IPS-18c (cell line): Measurements from ENCODE around the gene RPL13A.
"Not testable (repeated sequence)": the region's sequence is repeated elsewhere in the genome, so short reads cannot be mapped to it uniquely, and the experiment has no call there.

ENCODE experiments used
- H3K4me3 ChIP-seq: 2 replicates; pipeline ENCODE4 v1.7.0; 2013; ENCODE audit warnings: low read depth, mild to moderate bottlenecking, low read length, moderate library complexity; ENCODE audit not compliant: insufficient read depth
- H3K9me3 ChIP-seq: one replicate; pipeline ENCODE4 v1.6.1; 2013; ENCODE audit warnings: mild to moderate bottlenecking, low read length, moderate library complexity; ENCODE audit not compliant: control insufficient read depth, insufficient read depth

The RPL13A gene

GRCh38 chr19:49453013-49453756, 34.2 kb upstream of the RPL13A start, which contains the start of gene ALDH16A1:
ALDH16A1 (plus strand) TSS chr19:49453225; CDS start chr19:49453332, 107 bp downstream.
- Histone ChIP-seq H3K4me3 (peak within 1 kb of the TSS; percentile 58), H3K9me3 (no peaks in the 10 kb centered on the region)

- H3K4me3 ChIP-seq = peak overlapping the region; percentile 58
- no peaks in the 10 kb centered on the region for H3K9me3 ChIP-seq
Observed at GRCh38 chr19:49453757-49454240, 33.6 kb upstream of the RPL13A start.

- Histone ChIP-seq H3K4me3 (no peak overlapping the region), H3K9me3 (no peaks in the 10 kb centered on the region)
Observed at GRCh38 chr19:49455773-49456172, 31.6 kb upstream of the RPL13A start.

- Histone ChIP-seq H3K4me3 (no peak overlapping the region), H3K9me3 (no peaks in the 10 kb centered on the region)
Observed at GRCh38 chr19:49456326-49456725, 31.1 kb upstream of the RPL13A start.

- Histone ChIP-seq H3K9me3 (no peaks in the 10 kb centered on the region), H3K4me3 (no peak overlapping the region)
Observed at GRCh38 chr19:49458567-49458903, 28.9 kb upstream of the RPL13A start.

- no peak overlapping the region for H3K4me3 ChIP-seq
- no peaks in the 10 kb centered on the region for H3K9me3 ChIP-seq
Observed at GRCh38 chr19:49459388-49459787, 28.0 kb upstream of the RPL13A start.

GRCh38 chr19:49461130-49461529, 26.3 kb upstream of the RPL13A start:
- not testable (repeated sequence) for H3K4me3 ChIP-seq

GRCh38 chr19:49461656-49462055, 25.8 kb upstream of the RPL13A start:
- H3K4me3 ChIP-seq = no peak overlapping the region
- H3K9me3 ChIP-seq = no peaks in the 10 kb centered on the region

More at GRCh38 chr19:49461130-49461529, 26.3 kb upstream of the RPL13A start:
- H3K9me3 ChIP-seq = not testable (repeated sequence)

GRCh38 chr19:49462492-49462891, 24.9 kb upstream of the RPL13A start:
- H3K4me3 ChIP-seq = no peak overlapping the region
- no peaks in the 10 kb centered on the region for H3K9me3 ChIP-seq

- no peak overlapping the region for H3K4me3 ChIP-seq
- H3K9me3 ChIP-seq = no peaks in the 10 kb centered on the region
Observed at GRCh38 chr19:49463960-49464740, 23.3 kb upstream of the RPL13A start.

GRCh38 chr19:49465371-49465770, 22.0 kb upstream of the RPL13A start:
- Histone ChIP-seq H3K9me3 (no peaks in the 10 kb centered on the region), H3K4me3 (no peak overlapping the region)

GRCh38 chr19:49468199-49468598, 19.2 kb upstream of the RPL13A start:
- Histone ChIP-seq H3K4me3 (no peak overlapping the region), H3K9me3 (no peaks in the 10 kb centered on the region)

GRCh38 chr19:49468746-49469447, 18.5 kb upstream of the RPL13A start:
- Histone ChIP-seq H3K4me3 (no peak overlapping the region; the same call in 1 of the 2 replicates), H3K9me3 (no peaks in the 10 kb centered on the region)

- H3K4me3 ChIP-seq = no peak overlapping the region
Observed at GRCh38 chr19:49469828-49470614, 17.4 kb upstream of the RPL13A start.

GRCh38 chr19:49470615-49470978, 16.8 kb upstream of the RPL13A start:
- H3K4me3 ChIP-seq = no peak overlapping the region
- H3K9me3 ChIP-seq = no peaks in the 10 kb centered on the region

More at GRCh38 chr19:49469828-49470614, 17.4 kb upstream of the RPL13A start:
- H3K9me3 ChIP-seq = no peaks in the 10 kb centered on the region

- H3K4me3 ChIP-seq = no peak overlapping the region
- H3K9me3 ChIP-seq = no peaks in the 10 kb centered on the region
Observed at GRCh38 chr19:49472936-49473335, 14.5 kb upstream of the RPL13A start.

- H3K4me3 ChIP-seq, H3K9me3 ChIP-seq: not testable (repeated sequence)
Observed at GRCh38 chr19:49473501-49473867, 13.9 kb upstream of the RPL13A start.
